ENCODE results near the gene CDS1.
"Not testable (repeated sequence)": the region's sequence is repeated elsewhere in the genome, so short reads cannot be mapped to it uniquely, and the experiment has no call there.

The CDS1 gene

GRCh38 chr4:84614891-84615290, 32.0 kb downstream of the CDS1 start:
- no peak for DNase-seq

DNA sequence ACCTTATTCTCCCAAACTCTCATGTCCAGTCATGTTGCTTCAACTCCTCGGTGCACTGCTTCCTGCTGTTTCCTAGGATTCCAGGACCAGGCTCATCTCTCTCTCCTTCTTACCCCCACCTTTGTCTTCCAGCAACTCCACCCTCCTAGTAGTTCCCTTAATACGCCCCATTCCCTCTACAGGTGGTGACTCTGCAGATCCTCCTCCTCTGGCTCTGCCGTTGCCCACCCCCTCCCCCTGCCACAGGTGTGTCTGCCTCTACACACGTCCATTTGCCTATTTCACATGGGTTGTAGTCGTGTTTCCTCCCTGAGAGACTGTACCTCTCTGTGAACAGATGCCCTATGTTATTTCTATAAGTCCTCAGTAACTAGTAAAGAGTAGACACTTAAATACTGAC, 32.4 kb downstream of the CDS1 start:
- DNase-seq: no peak

GRCh38 chr4:84622959-84623358, 40.0 kb downstream of the CDS1 start:
- DNase-seq: no peak

DNA sequence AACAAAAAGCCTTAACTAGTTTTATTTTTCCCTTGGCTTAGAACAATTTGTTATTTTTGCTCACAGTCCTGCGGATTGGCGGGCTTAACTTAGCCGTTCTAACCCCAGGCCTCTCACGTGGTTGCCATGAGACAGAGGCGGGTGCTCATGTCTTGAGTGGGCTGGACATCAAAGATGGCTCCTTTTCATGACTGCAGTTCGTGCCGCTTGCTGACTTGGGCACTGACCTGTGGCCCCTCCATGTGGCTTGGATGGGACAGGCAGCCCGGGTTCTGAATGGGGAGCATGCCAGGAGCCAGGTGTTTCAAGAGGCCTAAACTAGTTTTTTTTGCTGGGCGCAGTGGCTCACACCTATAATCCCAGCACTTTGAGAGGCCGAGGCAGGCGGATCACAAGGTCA, 40.7 kb downstream of the CDS1 start:
- no peak for DNase-seq

GRCh38 chr4:84626673-84627072, 43.7 kb downstream of the CDS1 start:
- DNase-seq: no peak

DNA sequence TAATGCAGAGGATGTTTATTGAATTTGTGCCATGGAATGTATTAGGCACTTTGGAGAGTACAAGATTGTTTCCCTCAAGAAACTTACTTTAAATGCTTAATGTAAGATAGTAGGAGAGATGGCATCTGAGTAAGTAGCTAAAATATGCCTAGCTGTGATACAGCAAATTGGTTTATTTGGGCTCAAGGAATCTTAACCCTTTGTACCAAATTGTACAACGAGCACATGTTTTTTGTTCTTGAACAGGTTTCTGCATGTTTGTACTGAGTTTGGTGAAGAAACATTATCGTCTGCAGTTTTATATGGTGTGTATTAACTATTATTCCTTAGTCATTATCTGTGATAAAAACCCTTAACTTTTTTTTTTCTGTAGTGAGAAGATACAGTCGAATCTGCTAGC, 48.6 kb downstream of the CDS1 start:
- DNase-seq: no peak

- no peak for DNase-seq
Observed at GRCh38 chr4:84632092-84632491, 49.2 kb downstream of the CDS1 start.

GRCh38 chr4:84634961-84635360, 52.0 kb downstream of the CDS1 start:
- DNase-seq: no peak

DNA sequence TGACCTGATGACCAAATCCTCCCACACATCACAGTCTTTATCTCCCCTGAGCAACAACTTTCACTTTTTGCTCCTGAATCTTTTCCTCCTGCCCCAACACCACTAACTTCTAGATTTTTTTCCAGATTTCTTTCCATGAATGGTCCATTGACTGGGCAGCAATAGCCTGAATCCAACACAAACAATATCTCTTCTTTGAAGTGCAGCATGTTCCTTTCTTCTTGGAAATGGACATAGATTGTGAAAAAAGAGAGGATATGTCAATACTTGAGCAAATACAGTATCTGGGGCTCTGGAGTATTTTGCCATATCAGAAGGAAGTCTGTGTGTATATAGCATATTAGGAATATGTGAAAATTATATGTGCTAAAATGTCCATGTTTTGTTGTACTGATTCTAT, 55.2 kb downstream of the CDS1 start:
- no peak for DNase-seq

GRCh38 chr4:84639145-84639544, 56.2 kb downstream of the CDS1 start:
- DNase-seq: no peak

DNA sequence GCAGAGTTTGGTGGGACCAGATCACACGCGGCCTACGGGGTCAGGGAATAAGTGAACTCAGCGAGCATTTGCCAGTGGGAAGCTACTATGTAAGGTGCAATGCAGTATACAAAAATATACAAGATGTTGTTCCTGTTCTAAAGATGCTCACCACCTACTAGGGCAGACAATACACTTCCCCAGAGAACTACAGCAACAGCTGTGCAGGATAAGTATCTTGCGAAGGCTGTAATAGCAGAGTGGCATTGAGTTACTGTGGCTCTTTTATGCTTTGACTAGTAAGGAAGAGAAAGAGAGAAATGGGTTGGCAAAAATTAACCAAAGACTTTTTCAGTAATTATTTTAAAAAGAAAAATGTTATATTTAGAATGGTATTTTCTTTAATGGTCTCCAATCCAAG, 61.2 kb downstream of the CDS1 start:
- no peak for DNase-seq

DNA sequence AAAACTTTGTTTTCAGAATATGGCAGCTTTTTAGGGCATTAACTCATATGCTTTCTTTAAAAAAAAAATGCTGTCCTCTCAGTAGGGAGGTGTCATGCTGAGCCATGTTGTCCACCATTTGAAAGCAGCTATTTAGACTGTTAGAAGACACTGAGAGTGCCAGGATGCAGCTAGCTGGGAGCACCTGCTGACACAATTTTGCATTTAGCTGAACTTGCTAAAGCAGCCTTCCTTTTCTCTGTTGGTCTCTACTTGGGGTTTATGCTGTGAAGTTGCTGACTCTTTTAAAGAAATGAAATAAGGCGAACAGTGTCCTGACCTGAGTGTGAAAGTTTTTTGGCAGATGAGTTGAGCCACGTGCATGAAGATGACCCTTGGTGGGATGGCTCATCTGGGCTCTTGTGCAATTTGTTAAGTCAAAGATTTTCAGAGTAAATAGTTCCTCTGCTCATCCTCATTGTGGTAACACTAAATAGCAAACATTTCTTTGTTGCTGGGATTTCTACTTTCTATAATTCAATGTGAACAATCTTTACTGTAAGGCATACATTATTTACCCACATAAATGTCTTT, 64.5 kb downstream of the CDS1 start:
- DNase-seq: no peak

GRCh38 chr4:84648178-84648577, 65.3 kb downstream of the CDS1 start:
- no peak for DNase-seq

DNA sequence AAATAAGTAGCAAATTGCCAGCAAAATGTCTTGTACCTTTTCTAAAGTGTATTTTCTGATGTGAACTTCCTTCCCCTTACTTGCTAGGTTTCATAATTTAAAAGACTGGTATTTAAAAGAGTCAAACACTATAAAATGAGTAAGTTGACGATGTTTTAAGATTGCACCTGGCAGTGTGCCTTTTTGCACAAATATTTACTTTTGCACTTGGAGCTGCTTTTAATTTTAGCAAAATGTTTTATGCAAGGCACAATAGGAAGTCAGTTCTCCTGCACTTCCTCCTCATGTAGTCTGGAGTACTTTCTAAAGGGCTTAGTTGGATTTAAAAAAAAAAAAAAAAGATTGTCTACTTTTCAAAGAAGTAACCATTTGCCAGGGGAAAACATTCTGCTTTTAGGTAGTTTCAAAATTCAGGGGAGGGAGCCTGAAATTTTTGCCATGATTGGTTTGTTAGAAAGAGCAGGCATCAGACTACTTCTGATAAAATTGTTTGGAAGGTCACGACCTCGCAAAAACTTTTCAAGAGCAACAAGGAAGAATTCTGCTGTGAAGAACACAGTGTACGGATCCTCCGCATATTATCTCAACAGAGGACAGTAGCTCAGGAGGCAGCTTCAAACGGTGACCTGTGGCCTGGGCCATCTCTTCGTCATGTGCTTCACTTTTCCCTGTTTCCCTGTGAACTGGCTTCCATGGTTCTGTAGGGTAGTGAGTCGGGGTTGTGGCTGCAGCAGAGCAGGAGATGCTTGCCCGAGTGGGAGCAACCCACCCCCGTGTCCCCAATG, 66.1 kb downstream of the CDS1 start:
- DNase-seq: no peak

DNA sequence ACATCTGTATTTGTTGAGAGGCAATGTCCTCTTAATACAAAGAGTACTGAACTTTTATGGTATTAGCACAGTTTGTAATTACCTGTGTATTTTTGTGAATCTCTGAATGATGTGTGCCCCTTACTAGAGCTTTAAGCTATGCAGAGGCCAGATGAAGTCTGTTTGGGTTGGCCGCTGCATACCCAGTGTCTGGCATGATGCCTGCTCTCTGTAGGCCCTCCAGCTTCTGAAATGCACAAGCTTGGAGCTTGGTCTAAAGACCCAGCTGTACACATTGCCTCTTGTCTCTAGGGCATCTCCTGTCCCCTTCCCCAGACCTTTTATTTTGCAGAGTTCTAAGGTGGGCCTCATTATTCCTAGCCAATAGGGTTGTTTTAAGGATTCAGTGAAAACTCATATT, 68.6 kb downstream of the CDS1 start:
- no peak for DNase-seq

DNA sequence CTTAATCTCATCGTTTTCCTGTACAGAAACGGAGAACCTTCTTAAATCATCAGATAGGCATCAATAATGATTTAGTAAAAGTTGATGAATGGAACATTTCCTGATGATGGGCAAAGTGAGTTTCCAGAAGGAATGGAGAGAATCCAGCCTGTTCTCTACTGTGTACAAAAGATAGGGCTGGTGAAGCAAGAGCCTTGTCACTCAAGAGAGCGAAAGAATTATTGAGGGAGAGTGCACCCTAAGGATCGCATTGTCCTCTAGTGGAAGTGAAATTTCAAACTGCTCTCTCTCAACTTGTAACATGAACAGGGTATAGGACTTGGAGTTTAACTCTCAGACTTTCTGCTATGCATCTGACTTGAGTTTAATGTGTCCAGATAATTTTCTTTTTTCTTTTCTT, 69.6 kb downstream of the CDS1 start:
- no peak for DNase-seq

- DNase-seq: no peak
Observed at GRCh38 chr4:84660606-84661005, 77.7 kb downstream of the CDS1 start.

GRCh38 chr4:84661191-84661939, 78.4 kb downstream of the CDS1 start:
- DNase-seq: no peak

- DNase-seq: not testable (repeated sequence)
Observed at GRCh38 chr4:84664767-84665166, 81.8 kb downstream of the CDS1 start.

- DNase-seq: no peak
Observed at GRCh38 chr4:84666439-84666838, 83.5 kb downstream of the CDS1 start.

GRCh38 chr4:84669201-84669600, 86.3 kb downstream of the CDS1 start:
- DNase-seq: no peak

- no peak for DNase-seq
Observed at GRCh38 chr4:84672177-84672576, 89.2 kb downstream of the CDS1 start.

- DNase-seq: no peak
Observed at GRCh38 chr4:84673475-84674240, 90.7 kb downstream of the CDS1 start.

Data from SIG-M5 (cell line).